Peyer's patch (tissue), 4 donors: Measurements from ENCODE around the gene ZC3HAV1.

ENCODE experiments used
- POLR2A ChIP-seq, 2 donors: fragments of 450-650 bp; IDR thresholded peaks; one replicate each; pipeline ENCODE4 v1.5.1; 2017; ENCODE audit warnings: antibody characterized with exemption in 2 of 2, mild to moderate bottlenecking in 2 of 2, moderate library complexity in 2 of 2
- TF ChIP-seq, protein P1 (sequence below), 6 experiments: fragments of 450-650 bp in 4 of 6; fragments of 200-600 bp in 2 of 6; sonication (generic) in 1 of 6; IDR thresholded peaks; one replicate each; pipeline ENCODE4 v1.5.1; 2017 to 2019; ENCODE audit warnings: antibody characterized with exemption in 6 of 6, mild to moderate bottlenecking in 3 of 6, moderate library complexity in 1 of 6

DNA sequence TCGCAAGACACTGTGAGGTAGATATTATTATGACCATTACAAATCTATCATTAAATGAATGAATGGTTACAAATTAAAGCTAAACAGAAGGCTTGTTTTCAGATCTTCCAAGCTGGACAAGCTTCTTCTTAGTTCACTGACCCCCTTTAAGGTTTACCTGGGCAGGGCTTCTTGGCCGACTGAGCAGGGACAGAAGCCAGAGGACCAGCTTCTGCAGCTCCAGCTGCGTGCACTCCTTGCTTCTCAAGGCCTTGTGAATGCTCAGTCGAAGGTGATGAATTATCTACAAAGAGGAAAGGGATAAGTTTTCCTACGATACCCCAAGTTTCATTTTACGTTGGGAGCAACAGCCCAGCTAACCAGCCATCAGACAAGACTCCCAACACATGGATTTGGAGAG is 83.0 kb downstream of the ZC3HAV1 start:
- TF ChIP-seq, protein P1, sequence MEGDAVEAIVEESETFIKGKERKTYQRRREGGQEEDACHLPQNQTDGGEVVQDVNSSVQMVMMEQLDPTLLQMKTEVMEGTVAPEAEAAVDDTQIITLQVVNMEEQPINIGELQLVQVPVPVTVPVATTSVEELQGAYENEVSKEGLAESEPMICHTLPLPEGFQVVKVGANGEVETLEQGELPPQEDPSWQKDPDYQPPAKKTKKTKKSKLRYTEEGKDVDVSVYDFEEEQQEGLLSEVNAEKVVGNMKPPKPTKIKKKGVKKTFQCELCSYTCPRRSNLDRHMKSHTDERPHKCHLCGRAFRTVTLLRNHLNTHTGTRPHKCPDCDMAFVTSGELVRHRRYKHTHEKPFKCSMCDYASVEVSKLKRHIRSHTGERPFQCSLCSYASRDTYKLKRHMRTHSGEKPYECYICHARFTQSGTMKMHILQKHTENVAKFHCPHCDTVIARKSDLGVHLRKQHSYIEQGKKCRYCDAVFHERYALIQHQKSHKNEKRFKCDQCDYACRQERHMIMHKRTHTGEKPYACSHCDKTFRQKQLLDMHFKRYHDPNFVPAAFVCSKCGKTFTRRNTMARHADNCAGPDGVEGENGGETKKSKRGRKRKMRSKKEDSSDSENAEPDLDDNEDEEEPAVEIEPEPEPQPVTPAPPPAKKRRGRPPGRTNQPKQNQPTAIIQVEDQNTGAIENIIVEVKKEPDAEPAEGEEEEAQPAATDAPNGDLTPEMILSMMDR (IDR thresholded peaks at IDR 0.05): no peak
- TF ChIP-seq POLR2A (IDR thresholded peaks at IDR 0.05): no peak
